GM10266 (cell line): ENCODE measurements around the gene SIMC1.

ENCODE experiments used
- DNase-seq: peaks from one replicate; pipeline ENCODE4 v3.0.0; 2012; ENCODE audit errors: extremely low spot score
- CTCF ChIP-seq: IDR thresholded peaks from 2 replicates; pipeline ENCODE4 v1.5.1; 2012; ENCODE audit warnings: mild to moderate bottlenecking, low read depth; ENCODE audit not compliant: control insufficient read depth, insufficient read depth; ENCODE audit errors: missing control alignments

The SIMC1 gene

GRCh38 chr5:176356179-176356566 is 117.9 kb downstream of the SIMC1 start:
- TF ChIP-seq CTCF, result no peak
- DNase-seq, result no peak

GRCh38 chr5:176359658-176360057 is 121.4 kb downstream of the SIMC1 start:
- DNase-seq, result no peak
- TF ChIP-seq CTCF, result no peak

GRCh38 chr5:176360894-176361436 is 122.7 kb downstream of the SIMC1 start:
- TF ChIP-seq CTCF, result no peak
- no peak for DNase-seq

GRCh38 chr5:176361437-176362232 is 123.4 kb downstream of the SIMC1 start, which contains the start of gene KIAA1191:
Gene KIAA1191 (minus strand): TSS chr5:176361764. CDS start chr5:176359508, 2,256 bp downstream.
- peak; percentile 52 for TF ChIP-seq CTCF
- DNase-seq, result peak; percentile 88

- no peak for DNase-seq
- TF ChIP-seq CTCF, result no peak
These were observed 123.9 kb downstream of the SIMC1 start for GRCh38 chr5:176362233-176362490.

GRCh38 chr5:176364765-176365350 is 126.6 kb downstream of the SIMC1 start:
- no peak for TF ChIP-seq CTCF
- DNase-seq, result no peak

GRCh38 chr5:176365351-176366231 is 127.4 kb downstream of the SIMC1 start, which contains the start of gene ARL10:
Gene ARL10 (plus strand): TSS chr5:176365487. CDS start chr5:176365564, 77 bp downstream.
- no peak for TF ChIP-seq CTCF
- peak; percentile 86 for DNase-seq
